ENCODE measurements around the gene C10orf90.

C10orf90 gene

DNA sequence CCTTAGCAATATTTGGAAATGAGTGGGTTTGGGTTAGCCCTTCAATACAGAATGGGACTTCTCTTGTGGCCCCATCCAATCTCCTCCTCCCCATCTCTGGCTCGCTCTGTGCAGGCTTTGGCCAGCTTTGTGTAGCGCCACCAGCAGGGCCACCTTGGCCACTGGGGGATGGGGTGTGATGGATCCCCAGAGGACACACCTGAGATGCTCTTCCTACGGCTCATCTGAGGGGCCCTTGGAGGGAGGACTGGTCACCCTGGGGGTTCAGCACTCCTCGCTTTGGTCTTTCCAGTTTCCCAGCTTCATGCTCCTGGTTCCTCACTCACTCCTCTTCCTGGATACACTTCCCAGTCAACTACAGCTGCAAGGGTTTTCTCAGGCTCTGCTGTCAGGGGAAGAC is 15.3 kb upstream of the C10orf90 start:
- Histone ChIP-seq H3K27ac (no peak overlapping the region), H3K4me3 (ENCODE audit: low read depth in 1 of 2, low read length in 1 of 2) (no peak overlapping the region), H3K27me3 (no peaks in the 10 kb centered on the region), H3K36me3 (no peaks in the 10 kb centered on the region), H3K4me1 (ENCODE audit: control insufficient read depth in 1 of 2, insufficient read depth in 1 of 2, low read depth in 1 of 2, low read length in 1 of 2) (no peaks in the 10 kb centered on the region), H3K9me3 (no peaks in the 10 kb centered on the region)
- TF ChIP-seq, protein P1, sequence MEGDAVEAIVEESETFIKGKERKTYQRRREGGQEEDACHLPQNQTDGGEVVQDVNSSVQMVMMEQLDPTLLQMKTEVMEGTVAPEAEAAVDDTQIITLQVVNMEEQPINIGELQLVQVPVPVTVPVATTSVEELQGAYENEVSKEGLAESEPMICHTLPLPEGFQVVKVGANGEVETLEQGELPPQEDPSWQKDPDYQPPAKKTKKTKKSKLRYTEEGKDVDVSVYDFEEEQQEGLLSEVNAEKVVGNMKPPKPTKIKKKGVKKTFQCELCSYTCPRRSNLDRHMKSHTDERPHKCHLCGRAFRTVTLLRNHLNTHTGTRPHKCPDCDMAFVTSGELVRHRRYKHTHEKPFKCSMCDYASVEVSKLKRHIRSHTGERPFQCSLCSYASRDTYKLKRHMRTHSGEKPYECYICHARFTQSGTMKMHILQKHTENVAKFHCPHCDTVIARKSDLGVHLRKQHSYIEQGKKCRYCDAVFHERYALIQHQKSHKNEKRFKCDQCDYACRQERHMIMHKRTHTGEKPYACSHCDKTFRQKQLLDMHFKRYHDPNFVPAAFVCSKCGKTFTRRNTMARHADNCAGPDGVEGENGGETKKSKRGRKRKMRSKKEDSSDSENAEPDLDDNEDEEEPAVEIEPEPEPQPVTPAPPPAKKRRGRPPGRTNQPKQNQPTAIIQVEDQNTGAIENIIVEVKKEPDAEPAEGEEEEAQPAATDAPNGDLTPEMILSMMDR (IDR thresholded peaks at IDR 0.05) = no peak

DNA sequence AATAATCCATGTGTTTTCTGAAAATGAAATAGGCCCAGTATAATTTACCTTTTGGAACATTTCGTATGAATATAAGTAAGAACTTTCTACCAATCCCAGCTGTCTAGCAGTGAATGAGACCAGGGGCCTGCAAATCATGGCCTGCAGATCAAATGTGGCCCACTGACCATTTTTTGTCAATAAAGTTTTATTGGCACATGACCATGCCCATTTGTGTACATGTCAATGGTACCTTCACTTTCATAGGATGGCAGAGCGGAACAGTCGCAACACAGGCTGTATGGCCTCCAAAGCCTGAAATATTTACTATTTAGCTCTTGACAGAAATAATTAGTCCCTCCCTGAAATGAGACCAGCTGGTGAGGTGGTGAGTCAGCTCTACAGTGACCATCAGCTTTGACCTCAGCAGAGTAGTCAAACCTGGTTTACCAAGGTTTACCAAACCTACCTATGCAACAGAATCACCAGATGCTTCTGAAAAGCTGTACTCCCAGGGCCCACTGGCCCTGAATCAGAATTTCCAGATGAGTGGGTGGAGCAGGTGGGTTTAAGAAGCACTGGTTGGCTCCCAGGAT is 13.8 kb upstream of the C10orf90 start:
- Histone ChIP-seq H3K27me3 (no peaks in the 10 kb centered on the region), H3K36me3 (no peaks in the 10 kb centered on the region), H3K27ac (no peak overlapping the region), H3K4me1 (ENCODE audit: control insufficient read depth in 1 of 2, insufficient read depth in 1 of 2, low read depth in 1 of 2, low read length in 1 of 2) (no peaks in the 10 kb centered on the region), H3K4me3 (ENCODE audit: low read depth in 1 of 2, low read length in 1 of 2) (no peak overlapping the region), H3K9me3 (no peaks in the 10 kb centered on the region)
- TF ChIP-seq, protein P1 (IDR thresholded peaks at IDR 0.05) = no peak

DNA sequence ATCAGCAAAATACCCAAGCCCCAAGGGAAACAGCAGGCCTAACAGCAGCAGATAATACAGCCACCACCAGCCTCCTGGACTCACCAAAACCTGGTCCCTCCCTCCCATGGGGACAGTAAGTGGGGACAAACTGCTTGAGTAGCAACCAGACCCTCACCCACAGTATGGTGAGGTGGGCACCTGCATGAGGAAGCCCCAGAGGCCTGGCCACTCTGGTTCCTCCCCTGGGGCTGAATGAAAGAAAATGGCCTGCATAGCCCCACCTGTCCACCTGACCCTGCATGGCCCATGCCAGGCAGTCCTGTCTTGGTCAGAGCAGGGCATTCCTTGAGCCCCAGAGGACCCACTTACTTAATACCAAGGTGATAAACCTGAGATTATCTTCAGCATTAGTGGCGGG is 13.0 kb upstream of the C10orf90 start:
- Histone ChIP-seq H3K9me3 (no peaks in the 10 kb centered on the region), H3K27ac (no peak overlapping the region), H3K36me3 (no peaks in the 10 kb centered on the region), H3K27me3 (no peaks in the 10 kb centered on the region), H3K4me1 (ENCODE audit: control insufficient read depth in 1 of 2, insufficient read depth in 1 of 2, low read depth in 1 of 2, low read length in 1 of 2) (no peaks in the 10 kb centered on the region), H3K4me3 (ENCODE audit: low read depth in 1 of 2, low read length in 1 of 2) (no peak overlapping the region)
- TF ChIP-seq, protein P1 (IDR thresholded peaks at IDR 0.05) = no peak

DNA sequence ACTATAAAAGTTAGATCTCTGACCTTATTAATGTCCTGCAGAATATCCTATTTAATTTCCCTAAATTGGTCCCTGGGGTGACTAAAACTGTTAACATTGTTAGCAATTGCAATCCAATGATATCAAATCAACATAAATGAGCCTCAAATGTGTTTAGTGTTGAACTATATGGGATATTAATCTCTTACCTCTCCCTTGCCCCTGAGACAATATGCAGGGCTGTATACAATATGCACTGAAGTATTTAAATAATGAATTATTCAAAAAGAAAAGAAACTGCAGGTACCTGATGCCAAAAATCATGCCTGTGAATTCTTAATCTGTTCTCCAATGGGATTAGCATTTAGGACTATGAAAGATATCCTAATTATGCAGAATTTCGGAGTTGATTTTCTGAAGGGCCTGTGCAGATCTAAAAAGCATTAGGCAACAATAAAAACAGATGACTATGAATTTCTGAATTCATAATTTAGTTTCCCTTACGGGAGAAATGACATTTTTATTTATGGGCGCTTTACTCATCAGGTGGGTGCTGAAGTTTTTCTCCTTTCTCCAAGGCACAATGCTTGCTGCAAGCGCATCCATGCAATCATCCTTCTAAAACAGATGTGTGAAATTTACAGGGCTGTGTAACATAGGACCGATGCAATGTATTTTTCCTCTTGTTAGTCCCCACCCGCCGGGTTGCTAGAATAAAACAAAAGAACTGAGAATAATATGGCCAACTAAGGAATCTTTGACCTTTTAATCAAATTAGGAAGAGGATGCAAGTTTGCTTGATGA is 5.4 kb upstream of the C10orf90 start:
- H3K27me3 ChIP-seq = no peaks in the 10 kb centered on the region
- H3K27ac ChIP-seq = no peak overlapping the region
- no peaks in the 10 kb centered on the region for H3K9me3 ChIP-seq
- TF ChIP-seq, protein P1 (IDR thresholded peaks at IDR 0.05) = no peak
- H3K36me3 ChIP-seq = no peaks in the 10 kb centered on the region
- H3K4me3 ChIP-seq (ENCODE audit: low read depth in 1 of 2, low read length in 1 of 2) = no peak overlapping the region
- no peaks in the 10 kb centered on the region for H3K4me1 ChIP-seq (ENCODE audit: control insufficient read depth in 1 of 2, insufficient read depth in 1 of 2, low read depth in 1 of 2, low read length in 1 of 2)

DNA sequence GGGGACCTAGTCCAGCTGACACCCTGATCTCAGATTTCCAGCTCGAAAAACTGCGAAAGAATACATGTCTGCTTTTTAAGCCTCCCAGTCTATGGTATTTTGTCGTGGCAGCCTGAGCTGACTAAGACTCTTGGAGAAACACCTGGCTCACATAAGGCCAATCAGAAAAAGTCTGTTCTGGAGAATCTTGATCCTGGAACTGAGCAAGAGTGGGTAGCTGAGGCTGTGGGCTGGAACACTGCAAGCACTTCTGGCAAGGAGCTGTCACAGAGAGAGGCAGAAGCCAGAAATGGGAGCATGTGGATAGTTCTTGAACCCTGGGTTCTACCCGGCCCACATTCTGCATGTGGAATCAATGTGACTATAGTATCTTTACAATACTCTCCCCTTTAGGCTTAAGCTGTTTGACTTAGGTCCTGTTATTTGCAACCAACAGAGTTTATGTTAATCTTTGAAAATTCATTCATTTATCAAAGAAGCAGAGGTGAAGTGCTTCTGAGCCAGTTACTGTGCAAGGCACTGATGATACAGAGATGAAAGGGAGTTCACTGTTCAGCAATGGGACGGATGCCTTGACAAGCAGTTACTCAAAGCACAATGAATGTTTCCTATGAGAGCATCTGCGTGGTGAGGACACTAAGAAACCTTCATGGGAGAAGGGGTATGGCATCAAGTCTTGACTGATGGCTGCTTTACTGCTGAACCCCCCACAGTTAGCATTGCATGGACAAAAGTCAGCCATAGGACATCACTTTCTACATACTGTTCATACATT is 4.4 kb upstream of the C10orf90 start:
- Histone ChIP-seq H3K36me3 (no peaks in the 10 kb centered on the region), H3K9me3 (no peaks in the 10 kb centered on the region), H3K4me3 (ENCODE audit: low read depth in 1 of 2, low read length in 1 of 2) (no peak overlapping the region), H3K4me1 (ENCODE audit: control insufficient read depth in 1 of 2, insufficient read depth in 1 of 2, low read depth in 1 of 2, low read length in 1 of 2) (no peaks in the 10 kb centered on the region), H3K27ac (no peak overlapping the region), H3K27me3 (no peaks in the 10 kb centered on the region)
- TF ChIP-seq, protein P1 (IDR thresholded peaks at IDR 0.05) = no peak

All from neutrophil (primary cell).